PFSK-1 (cell line): ENCODE data around the gene CELA2A.

Experiments
- POLR2AphosphoS5 ChIP-seq: IDR thresholded peaks from 2 replicates; pipeline ENCODE4 v1.6.1; 2012; ENCODE audit warnings: low read depth, mild to moderate bottlenecking, control low read depth, low read length, moderate library complexity
- REST ChIP-seq, 2 experiments: IDR thresholded peaks; 2 replicates each; pipeline versions ENCODE4 v1.6.1 to v1.8.0; 2011 to 2012; ENCODE audit warnings: low read depth in 2 of 2, low read length in 2 of 2, control low read depth in 1 of 2, inconsistent platforms in 1 of 2, mild to moderate bottlenecking in 1 of 2, moderate library complexity in 1 of 2; ENCODE audit not compliant: insufficient read depth in 1 of 2
- TAF1 ChIP-seq: IDR thresholded peaks from 2 replicates; pipeline ENCODE4 v1.6.1; 2012; ENCODE audit warnings: low read length, control low read depth, borderline replicate concordance; ENCODE audit not compliant: insufficient read depth

GRCh38 chr1:15410223-15410883 is 46.2 kb upstream of the CELA2A start:
- TF ChIP-seq POLR2AphosphoS5 (no peak), TAF1 (no peak), REST (IDR thresholded peaks at IDR 0.05; ENCODE audit: insufficient read depth in 1 of 2, low read depth in 2 of 2, low read length in 2 of 2) (no peak)
